DMS53 treated with DMSO at 0.1 percent for 48 hours (cell line): ENCODE results near the gene DLG2.
A peak's percentile ranks its signal among the peaks of the same experiment; 100 is the strongest.

Experiments used
- DNase-seq: peaks from one replicate; lab custom pipeline; 2025; ENCODE audit not compliant: unreplicated experiment; lab: John Stamatoyannopoulos, UW

Gene DLG2

DNA sequence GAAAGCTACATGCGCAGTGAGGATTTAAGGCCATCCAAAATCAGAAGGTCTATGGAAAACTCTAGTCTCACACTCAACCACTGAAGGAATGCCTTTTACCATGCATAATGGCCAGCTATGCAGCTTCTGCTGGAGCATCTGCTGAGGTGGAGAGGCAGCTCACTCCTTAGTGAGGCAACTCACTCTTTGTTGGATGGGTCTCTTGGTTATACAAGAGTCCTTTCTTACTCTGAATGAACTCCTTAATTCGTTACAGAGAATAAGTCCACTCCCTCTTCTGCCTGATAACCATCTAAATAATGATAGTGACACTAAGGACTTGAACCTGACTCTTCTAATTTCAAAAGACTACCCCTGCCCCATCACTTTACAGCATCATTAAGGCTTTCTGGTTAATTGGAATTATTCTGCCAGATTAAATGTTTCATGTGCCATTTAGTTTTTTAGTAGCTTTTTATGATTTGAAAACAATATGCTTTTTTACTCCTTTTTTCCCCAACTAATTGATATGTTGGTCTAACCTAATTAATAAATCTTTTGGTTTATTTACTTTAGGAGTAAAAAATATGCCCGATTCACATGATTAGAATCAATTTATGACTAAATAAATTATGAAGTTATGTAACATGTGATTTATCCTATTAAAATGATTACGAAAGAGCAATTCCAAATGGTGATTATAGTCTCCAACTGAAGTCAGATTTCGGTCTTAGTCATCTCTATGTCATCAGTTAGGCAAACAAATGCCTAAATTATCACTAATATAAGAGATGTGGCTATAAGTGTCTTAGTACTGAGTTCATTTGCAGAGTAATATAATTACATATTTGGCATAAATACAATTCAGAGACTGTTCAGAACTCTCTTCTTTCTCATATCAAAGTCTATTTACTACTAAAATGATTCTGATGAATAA is 2054.3 kb downstream of the DLG2 start:
- no peak for DNase-seq

GRCh38 chr11:83571302-83571701 is 2055.8 kb downstream of the DLG2 start:
- no peak for DNase-seq

DNA sequence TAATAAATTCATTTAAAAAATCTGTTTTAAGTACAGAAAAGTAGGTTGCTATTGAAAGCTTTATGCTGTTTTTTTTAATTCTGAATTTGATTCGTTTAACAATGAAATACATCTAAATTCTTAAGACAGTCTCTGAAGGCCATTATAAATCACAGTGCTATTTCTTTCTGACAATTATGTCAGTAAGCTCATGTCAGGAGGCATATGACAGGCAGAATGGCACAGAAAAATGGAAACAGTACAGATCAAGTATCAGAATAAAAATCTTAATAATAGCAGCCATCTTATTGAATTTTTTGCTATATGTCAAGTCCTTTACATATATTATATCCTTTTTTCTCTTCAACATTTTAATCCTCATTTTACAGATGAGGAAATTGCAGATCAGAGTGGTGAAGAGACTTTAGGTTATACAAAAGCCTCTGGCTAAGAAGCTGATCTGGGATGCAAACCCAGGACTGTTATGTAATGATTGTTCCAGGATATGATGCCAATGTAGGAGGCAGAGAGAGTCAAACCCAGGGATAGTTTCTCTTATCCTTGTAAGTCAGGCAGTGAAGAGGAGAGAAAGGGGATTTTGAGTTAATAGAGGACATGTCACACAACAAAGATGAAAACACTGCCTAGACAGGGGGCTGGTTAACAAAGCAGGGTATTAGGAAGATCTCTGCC is 2057.9 kb downstream of the DLG2 start:
- DNase-seq = no peak

DNA sequence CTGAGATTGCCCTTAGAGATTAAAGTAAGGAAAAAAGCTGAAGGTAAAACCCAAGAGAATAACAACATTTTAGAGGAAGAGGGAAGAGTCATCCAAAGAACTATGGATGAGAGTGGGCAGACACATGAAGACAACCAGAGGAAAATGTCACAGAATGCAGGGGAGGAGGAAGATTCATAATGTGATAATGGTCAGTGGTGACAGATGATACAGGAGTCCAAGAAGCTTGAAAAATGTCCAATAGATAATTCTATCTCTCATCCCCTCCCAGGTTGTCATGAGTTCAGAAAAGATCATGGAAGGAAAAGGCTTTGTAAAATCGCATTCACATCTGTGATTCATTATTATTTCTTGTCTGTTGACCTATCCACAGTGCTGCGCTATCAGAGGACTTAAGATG is 2058.6 kb downstream of the DLG2 start:
- DNase-seq = no peak

DNA sequence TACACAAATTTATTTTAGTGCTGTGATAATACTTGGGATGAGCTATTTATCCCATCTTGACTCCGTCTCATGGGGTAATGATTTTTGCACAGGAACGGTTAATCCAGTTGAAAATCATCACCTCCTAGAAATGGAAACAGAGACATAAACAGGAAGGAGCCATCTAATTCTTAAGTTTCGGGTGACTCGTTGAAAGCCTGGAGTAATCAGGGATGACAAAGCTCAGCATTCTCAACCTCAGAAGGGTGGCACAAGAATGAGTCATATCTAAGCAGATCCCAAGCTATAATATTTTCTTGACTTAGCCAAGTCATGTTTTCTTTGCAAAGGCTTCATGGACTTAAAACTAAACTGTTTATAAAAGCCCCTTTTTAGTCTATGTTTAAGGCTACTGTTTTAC is 2060.2 kb downstream of the DLG2 start:
- peak; percentile 16 for DNase-seq

- DNase-seq = no peak
Measured at GRCh38 chr11:83564870-83565269, 2062.3 kb downstream of the DLG2 start.

DNA sequence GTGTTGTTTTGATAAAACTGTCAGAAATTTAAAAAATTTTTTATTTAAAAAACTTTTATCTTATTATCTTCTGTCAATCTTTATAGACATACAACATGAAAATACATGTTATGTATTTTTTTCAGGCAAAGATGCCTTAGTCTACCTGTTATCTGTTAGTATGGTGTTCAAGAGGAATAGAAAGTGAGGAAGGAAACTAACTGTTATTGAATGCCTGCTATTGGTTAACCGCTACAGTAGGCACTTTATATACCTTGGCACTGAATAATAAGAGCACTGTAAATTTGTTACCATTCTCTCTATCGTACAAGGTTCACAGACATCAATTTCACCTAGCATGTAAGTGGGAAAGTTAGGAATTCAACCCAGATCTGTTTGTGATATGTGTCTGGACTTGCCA is 2068.9 kb downstream of the DLG2 start:
- DNase-seq = no peak

- no peak for DNase-seq
Measured at GRCh38 chr11:83557653-83558052, 2069.5 kb downstream of the DLG2 start.

DNA sequence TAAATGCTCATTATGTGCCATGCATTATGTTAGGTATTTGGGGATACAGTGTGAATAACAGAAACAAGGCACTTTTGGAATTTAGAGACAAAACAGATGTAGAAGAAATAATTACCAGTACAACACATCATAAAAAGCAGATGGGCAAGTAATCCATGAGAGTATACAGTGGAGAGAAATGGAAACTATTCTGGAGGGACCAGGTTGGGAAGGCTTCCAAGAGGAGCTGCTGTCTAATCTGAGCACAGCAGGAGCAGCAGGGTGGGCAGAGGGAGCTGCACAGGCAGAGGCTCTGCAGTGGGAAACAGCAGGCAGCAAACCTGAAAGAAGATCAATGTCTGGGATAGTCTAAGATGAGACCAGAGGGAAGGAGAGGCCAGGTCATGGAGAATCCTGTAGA is 2072.3 kb downstream of the DLG2 start:
- no peak for DNase-seq

GRCh38 chr11:83549984-83550667 is 2077.0 kb downstream of the DLG2 start:
- DNase-seq = no peak

DNA sequence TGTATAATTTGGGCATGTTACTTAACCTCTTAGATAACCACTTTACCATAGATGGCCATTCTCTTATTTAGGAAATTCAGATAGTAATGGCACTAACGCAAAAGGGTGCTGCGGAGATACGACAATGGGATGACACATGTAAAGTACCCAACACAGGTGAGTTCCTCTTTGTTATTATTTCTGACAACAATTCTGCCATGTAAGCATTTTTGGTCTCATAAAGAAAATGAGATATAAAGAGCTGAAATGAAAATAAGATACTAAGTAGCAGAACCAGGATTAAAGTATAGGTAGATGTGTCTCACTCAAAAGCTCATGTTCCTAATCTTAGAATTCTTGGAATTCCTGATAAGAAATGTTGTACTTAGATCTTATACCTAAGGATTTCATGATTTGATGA is 2080.8 kb downstream of the DLG2 start:
- DNase-seq = no peak

DNA sequence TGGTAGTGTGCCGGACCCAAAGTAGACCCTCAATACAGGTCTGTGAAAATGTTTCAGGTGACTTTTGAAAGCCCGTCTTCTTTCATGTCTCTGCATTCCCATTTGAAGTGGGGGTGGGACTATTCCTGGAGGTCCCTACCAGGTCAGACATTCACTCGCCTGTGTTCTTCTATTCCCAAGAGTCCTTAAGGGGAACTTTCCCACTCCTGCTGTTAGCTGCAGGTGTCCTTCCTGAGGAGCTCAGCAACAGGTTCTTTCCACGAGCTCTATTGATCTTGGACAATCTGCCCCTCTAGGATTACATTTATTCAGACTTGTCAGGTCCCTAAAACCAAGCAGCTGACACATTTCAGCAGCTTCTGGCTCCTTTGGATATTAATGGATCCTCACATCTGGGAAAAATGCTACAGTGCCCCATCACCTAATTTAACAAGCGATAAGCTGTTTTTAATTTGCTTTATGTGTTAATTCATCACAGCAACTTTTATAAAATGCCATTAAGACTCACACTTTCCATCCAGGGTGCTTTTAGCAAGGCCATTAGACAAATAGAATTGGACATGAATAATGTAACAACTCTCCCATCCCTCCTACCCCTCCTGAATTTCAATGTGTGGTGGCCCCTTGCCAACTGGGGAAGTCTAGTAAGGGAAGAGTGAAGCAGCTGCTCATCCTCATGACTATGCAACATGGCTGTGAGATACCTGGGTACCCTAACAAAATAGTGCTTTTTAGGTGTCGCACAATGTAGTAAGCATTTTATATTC is 2081.5 kb downstream of the DLG2 start:
- no peak for DNase-seq

DNA sequence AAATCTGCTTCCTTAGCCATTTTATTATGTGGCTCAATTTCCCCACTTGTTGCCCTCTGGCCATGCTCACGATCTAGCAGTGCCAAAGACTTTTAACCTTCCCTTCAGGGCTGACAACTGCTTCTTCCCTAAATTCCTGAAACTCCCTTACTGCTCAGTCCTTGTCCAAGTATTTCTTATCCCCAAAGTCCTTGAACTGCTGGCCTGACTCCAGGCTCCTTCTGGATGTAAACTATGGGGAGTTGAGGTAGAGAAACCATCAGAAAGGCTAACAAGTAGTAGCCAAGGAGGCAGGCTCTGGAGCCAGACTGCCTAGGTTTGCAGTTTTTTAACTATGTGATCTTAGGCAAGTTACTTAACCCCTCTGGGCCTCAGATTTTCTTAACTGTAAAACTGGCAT is 2082.3 kb downstream of the DLG2 start:
- DNase-seq = no peak

DNA sequence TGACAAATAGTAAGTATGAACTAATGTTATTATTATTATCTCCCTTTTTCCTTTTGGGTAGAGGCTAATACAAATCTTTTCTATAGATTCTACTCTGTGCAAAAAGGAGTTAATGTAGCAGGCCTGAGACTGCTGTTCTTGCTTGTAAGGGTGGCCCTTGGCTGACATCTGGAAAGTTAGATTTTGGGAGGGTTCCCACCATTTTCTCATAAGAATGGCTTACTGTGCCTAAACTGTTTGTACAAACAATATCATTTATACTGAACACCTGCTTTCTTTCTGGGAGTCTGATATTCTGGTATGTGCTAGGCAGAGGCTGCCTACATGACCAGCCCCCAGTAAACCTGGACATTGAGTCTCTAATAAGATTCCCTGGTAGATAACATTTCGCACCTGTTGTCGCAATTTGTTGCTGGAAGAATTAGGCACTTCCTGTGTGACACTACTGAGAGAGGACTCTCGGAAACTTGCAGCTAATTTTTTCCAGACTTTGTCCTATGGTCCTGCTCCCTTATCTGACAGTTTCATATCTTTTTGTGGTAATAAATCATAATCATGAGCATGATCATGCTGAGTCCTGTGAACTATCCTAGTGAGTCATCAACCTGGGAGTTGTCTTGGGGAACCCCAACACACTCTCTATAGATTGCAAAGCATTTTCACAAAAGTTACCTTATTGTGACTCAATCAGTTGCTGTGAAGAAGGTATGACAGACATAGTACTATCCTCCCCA is 2083.3 kb downstream of the DLG2 start:
- DNase-seq = no peak

- DNase-seq = no peak
Measured at GRCh38 chr11:83542861-83543260, 2084.3 kb downstream of the DLG2 start.

GRCh38 chr11:83540728-83541127 is 2086.4 kb downstream of the DLG2 start:
- no peak for DNase-seq

- DNase-seq = no peak
Measured at GRCh38 chr11:83540112-83540675, 2086.9 kb downstream of the DLG2 start.

- DNase-seq = no peak
Measured at GRCh38 chr11:83538286-83538685, 2088.9 kb downstream of the DLG2 start.

GRCh38 chr11:83537131-83537610 is 2090.0 kb downstream of the DLG2 start:
- no peak for DNase-seq

GRCh38 chr11:83533166-83533565 is 2094.0 kb downstream of the DLG2 start:
- DNase-seq = no peak
